Lung (tissue), 12 donors: ENCODE results near the gene COL6A1. TPM values are rescaled to one million over a fixed set of nuclear protein-coding genes. Genes with fewer than 3 reads are reported as not detected.

Experiments used
- ATAC-seq: fragments of 200-7000 bp; cut with Tn5 transposase; one replicate; pipeline ENCODE4 v1.9.1; 2020; ENCODE audit warnings: moderate number of reproducible peaks; ENCODE audit not compliant: insufficient read depth, low FRiP score
- DNase-seq, 3 donors: peaks; one replicate each; pipeline ENCODE4 v3.0.0-alpha.2; 2013 to 2017
- H3K27ac ChIP-seq, 2 donors: one replicate each; pipeline ENCODE4 v1.5.1; 2013; ENCODE audit warnings: mild to moderate bottlenecking in 2 of 2, moderate library complexity in 2 of 2, control low read depth in 1 of 2, inconsistent platforms in 1 of 2, low read depth in 1 of 2, low read length in 1 of 2
- H3K27me3 ChIP-seq, 3 donors: one replicate each; pipeline ENCODE4 v1.5.1; 2013; ENCODE audit warnings: low read length in 2 of 3; ENCODE audit not compliant: control insufficient read depth in 3 of 3, insufficient read depth in 3 of 3
- H3K36me3 ChIP-seq, 4 donors: one replicate each; pipeline ENCODE4 v1.5.1; 2013; ENCODE audit warnings: low read length in 4 of 4, mild to moderate bottlenecking in 1 of 4, moderate library complexity in 1 of 4; ENCODE audit not compliant: control insufficient read depth in 4 of 4, insufficient read depth in 4 of 4
- H3K4me1 ChIP-seq, 5 donors: one replicate each; pipeline ENCODE4 v1.5.1; 2013; ENCODE audit warnings: low read length in 5 of 5, mild to moderate bottlenecking in 2 of 5, moderate library complexity in 1 of 5; ENCODE audit not compliant: control insufficient read depth in 5 of 5, insufficient read depth in 5 of 5
- H3K4me3 ChIP-seq: one replicate; pipeline ENCODE4 v1.5.1; 2013; ENCODE audit warnings: mild to moderate bottlenecking, control low read depth, moderate library complexity
- H3K9ac ChIP-seq, 2 donors: one replicate each; pipeline ENCODE4 v1.5.1; 2013; ENCODE audit warnings: low read length in 2 of 2, control low read depth in 1 of 2; ENCODE audit not compliant: insufficient read depth in 1 of 2
- H3K9me3 ChIP-seq, 4 donors: one replicate each; pipeline ENCODE4 v1.5.1; 2013; ENCODE audit warnings: low read length in 3 of 4, mild to moderate bottlenecking in 1 of 4, moderate library complexity in 1 of 4; ENCODE audit not compliant: control insufficient read depth in 4 of 4, insufficient read depth in 3 of 4
- WGBS, 2 donors: extraction: QIAGEN DNeasy Blood & Tissue Kit; methylation state at CpG; one replicate each; pipeline ENCODE4 v1.1.7; 2013; 5-methylcytosine and 5-hydroxymethylcytosine counted together
- polyA plus RNA-seq, 2 donors: library from polyadenylated mRNA; stranded (reverse); fragments of 200-250 nt; gene quantifications; one replicate each; pipeline ENCODE4 v1.2.1, GENCODE V29; 2013
- total RNA-seq, 2 donors: library from RNA; depleted of rRNA in 1 of 2; stranded (reverse); fragments of >200 nt in 1 of 2; gene quantifications; one replicate each; pipeline ENCODE4 v1.2.1, GENCODE V29; 2014 to 2021
- TF ChIP-seq, protein P1 (sequence below): IDR thresholded peaks from 2 replicates; pipeline ENCODE4 v1.5.1; 2012; ENCODE audit warnings: mild to moderate bottlenecking; ENCODE audit errors: control extremely low read depth, extremely low read depth
- donor health status: control.
- donor health status: control.
- donor health status: Bipolar disorder and iron deficiency.
- donor health status: healthy.
- donor health status: DM: yes; HTN: yes; CAD: no.

Gene COL6A1
- total and polyA plus RNA-seq, 4 donors: 107 to 399 (median 172) TPM

- ATAC-seq: no peak
- no peaks in the 10 kb centered on the region for H3K36me3 ChIP-seq
- H3K27ac ChIP-seq: no peak overlapping the region
- no peak overlapping the region for H3K9ac ChIP-seq
- TF ChIP-seq, protein P1, sequence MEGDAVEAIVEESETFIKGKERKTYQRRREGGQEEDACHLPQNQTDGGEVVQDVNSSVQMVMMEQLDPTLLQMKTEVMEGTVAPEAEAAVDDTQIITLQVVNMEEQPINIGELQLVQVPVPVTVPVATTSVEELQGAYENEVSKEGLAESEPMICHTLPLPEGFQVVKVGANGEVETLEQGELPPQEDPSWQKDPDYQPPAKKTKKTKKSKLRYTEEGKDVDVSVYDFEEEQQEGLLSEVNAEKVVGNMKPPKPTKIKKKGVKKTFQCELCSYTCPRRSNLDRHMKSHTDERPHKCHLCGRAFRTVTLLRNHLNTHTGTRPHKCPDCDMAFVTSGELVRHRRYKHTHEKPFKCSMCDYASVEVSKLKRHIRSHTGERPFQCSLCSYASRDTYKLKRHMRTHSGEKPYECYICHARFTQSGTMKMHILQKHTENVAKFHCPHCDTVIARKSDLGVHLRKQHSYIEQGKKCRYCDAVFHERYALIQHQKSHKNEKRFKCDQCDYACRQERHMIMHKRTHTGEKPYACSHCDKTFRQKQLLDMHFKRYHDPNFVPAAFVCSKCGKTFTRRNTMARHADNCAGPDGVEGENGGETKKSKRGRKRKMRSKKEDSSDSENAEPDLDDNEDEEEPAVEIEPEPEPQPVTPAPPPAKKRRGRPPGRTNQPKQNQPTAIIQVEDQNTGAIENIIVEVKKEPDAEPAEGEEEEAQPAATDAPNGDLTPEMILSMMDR: no peak
- peaks cover 0 to 14% (median 7%) of the 10 kb centered on the region in 5 donors for H3K4me1 ChIP-seq
- H3K27me3 ChIP-seq: no peaks in the 10 kb centered on the region
- no peak overlapping the region for H3K4me3 ChIP-seq
- no peaks in the 10 kb centered on the region for H3K9me3 ChIP-seq
- DNase-seq: no peak
- WGBS, 2 donors: 93 to 95% methylated on average over 4 of the region's 4 CpGs
Observed at GRCh38 chr21:46017695-46018094, 36.1 kb downstream of the COL6A1 start.

DNA sequence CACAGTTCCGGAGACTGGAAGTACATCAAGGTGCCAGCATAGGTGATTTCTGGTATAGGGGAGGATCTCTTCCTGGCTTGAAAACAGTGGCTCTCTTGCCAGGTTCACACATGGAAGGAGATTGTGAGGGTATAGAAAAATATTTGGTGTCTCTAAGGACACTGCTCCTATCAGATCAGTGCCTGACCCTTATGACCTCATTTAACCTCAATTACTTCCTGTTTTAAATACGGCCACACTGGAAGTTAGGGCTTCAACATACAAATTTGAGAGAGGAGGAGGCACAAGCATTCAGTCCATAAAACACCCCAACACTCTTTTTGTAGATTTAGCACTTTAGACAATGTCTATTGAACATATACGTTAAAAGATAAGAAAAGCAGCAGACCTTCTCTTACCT lies 37.0 kb downstream of the COL6A1 start:
- no peaks in the 10 kb centered on the region for H3K36me3 ChIP-seq
- WGBS, 2 donors: 58 to 62% methylated on average over 3 of the region's 3 CpGs
- TF ChIP-seq, protein P1: no peak
- no peak overlapping the region for H3K27ac ChIP-seq
- no peak for ATAC-seq
- H3K4me1 ChIP-seq: peaks cover 0 to 23% (median 14%) of the 10 kb centered on the region in 5 donors
- no peaks in the 10 kb centered on the region for H3K27me3 ChIP-seq
- no peak for DNase-seq
- H3K9ac ChIP-seq: no peak overlapping the region
- H3K9me3 ChIP-seq: no peaks in the 10 kb centered on the region
- no peak overlapping the region for H3K4me3 ChIP-seq

- WGBS, 2 donors: 86 to 91% methylated on average over 6 of the region's 6 CpGs
- Histone ChIP-seq H3K27me3 (no peaks in the 10 kb centered on the region), H3K27ac (no peak overlapping the region), H3K36me3 (no peaks in the 10 kb centered on the region), H3K4me3 (no peak overlapping the region), H3K9ac (no peak overlapping the region), H3K4me1 (peaks cover 0 to 43% (median 25%) of the 10 kb centered on the region in 5 donors), H3K9me3 (no peaks in the 10 kb centered on the region)
- DNase-seq (no peak), ATAC-seq (no peak)
- TF ChIP-seq, protein P1: no peak
Observed at GRCh38 chr21:46020581-46020980, 39.0 kb downstream of the COL6A1 start.

DNA sequence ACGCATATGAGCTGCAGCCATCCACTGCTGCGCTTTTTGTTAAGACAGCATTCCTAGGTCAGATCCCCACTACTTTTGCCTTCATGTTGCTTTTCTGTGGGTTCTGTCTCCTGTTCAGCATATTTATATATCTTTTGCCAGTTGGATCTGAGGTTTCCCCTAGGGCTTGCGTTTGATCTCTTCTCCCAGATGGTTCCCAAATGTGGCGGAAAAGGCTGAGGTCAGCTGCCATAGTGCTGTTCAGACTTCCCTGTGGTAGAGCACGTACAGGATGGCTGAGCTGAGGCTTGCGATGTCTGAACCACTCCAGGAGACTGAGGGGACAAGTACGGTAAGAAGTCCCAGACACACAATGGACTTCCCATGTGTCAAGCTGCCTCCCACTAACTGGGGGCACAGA lies 39.8 kb downstream of the COL6A1 start:
- ATAC-seq: no peak

More for the DNA sequence above, 39.8 kb downstream of the COL6A1 start:
- 92 to 96% methylated on average over 7 of the region's 7 CpGs for WGBS, 2 donors
- DNase-seq: peak in 1 of 3 donors; percentile 10
- Histone ChIP-seq H3K27ac (no peak overlapping the region), H3K27me3 (no peaks in the 10 kb centered on the region), H3K36me3 (no peaks in the 10 kb centered on the region), H3K9ac (no peak overlapping the region), H3K4me3 (no peak overlapping the region), H3K4me1 (peaks cover 0 to 49% (median 31%) of the 10 kb centered on the region in 5 donors), H3K9me3 (no peaks in the 10 kb centered on the region)
- TF ChIP-seq, protein P1: no peak
